Fibroblast of lung (primary cell): ENCODE measurements around the gene MAP3K15. TPM values are rescaled to one million over a fixed set of nuclear protein-coding genes. Genes with fewer than 3 reads are reported as not detected.
A peak's percentile ranks its signal among the peaks of the same experiment; 100 is the strongest.

Experiments
- DNase-seq, 2 donors: peaks; one replicate each; pipeline versions ENCODE4 v3.0.0 to v3.0.0-alpha.2; 2010; ENCODE audit warnings: low read depth in 2 of 2
- H2AFZ ChIP-seq: 2 replicates; pipeline ENCODE4 v1.5.1; 2012; ENCODE audit warnings: low read length, control low read depth, inconsistent platforms
- H3K27ac ChIP-seq: 2 replicates; pipeline ENCODE4 v1.5.1; 2011; ENCODE audit warnings: low read length, control low read depth; ENCODE audit not compliant: insufficient read depth
- H3K27me3 ChIP-seq: 2 replicates; pipeline ENCODE4 v1.5.1; 2011; ENCODE audit warnings: mild to moderate bottlenecking, low read length; ENCODE audit not compliant: control insufficient read depth, insufficient read depth
- H3K36me3 ChIP-seq: 2 replicates; pipeline ENCODE4 v1.5.1; 2011; ENCODE audit warnings: low read length; ENCODE audit not compliant: control insufficient read depth, insufficient read depth
- H3K4me1 ChIP-seq: 2 replicates; pipeline ENCODE4 v1.5.1; 2011; ENCODE audit warnings: low read length; ENCODE audit not compliant: control insufficient read depth, insufficient read depth; ENCODE audit errors: extremely low read depth
- H3K4me2 ChIP-seq: 2 replicates; pipeline ENCODE4 v1.5.1; 2011; ENCODE audit warnings: low read length, control low read depth; ENCODE audit not compliant: insufficient read depth; ENCODE audit errors: extremely low read depth
- H3K4me3 ChIP-seq, 4 experiments: fragments of 200-600 bp in 1 of 4; sonication (generic) in 1 of 4; replicated peaks in 1 of 4; 2 replicates each; pipeline ENCODE4 v1.5.1; 2011 to 2016; ENCODE audit warnings: low read length in 4 of 4, low read depth in 3 of 4, mild to moderate bottlenecking in 3 of 4, control low read depth in 2 of 4, inconsistent platforms in 1 of 4, mixed read lengths in 1 of 4; ENCODE audit not compliant: insufficient read depth in 1 of 4; ENCODE audit errors: control extremely low read depth in 1 of 4
- H3K79me2 ChIP-seq: 2 replicates; pipeline ENCODE4 v1.5.1; 2012; ENCODE audit warnings: mild to moderate bottlenecking, low read length, inconsistent platforms; ENCODE audit not compliant: control insufficient read depth, insufficient read depth
- H3K9ac ChIP-seq: 2 replicates; pipeline ENCODE4 v1.5.1; 2011; ENCODE audit warnings: mild to moderate bottlenecking, low read length, control low read depth; ENCODE audit not compliant: insufficient read depth
- H3K9me3 ChIP-seq: 2 replicates; pipeline ENCODE4 v1.5.1; 2012; ENCODE audit warnings: low read depth, low read length; ENCODE audit not compliant: control insufficient read depth, insufficient read depth
- H4K20me1 ChIP-seq: 2 replicates; pipeline ENCODE4 v1.5.1; 2011; ENCODE audit warnings: low read length; ENCODE audit not compliant: control insufficient read depth, insufficient read depth; ENCODE audit errors: extremely low read depth
- CTCF ChIP-seq, 2 donors: IDR thresholded peaks in 1 of 2; conservative IDR thresholded peaks in 1 of 2; 1 replicate in 1 of 2; 2 replicates in 1 of 2; pipeline ENCODE4 v1.5.1; 2011 to 2012; ENCODE audit warnings: low read length in 2 of 2, control low read depth in 1 of 2, inconsistent platforms in 1 of 2, low read depth in 1 of 2, mild to moderate bottlenecking in 1 of 2
- EZH2 ChIP-seq: IDR thresholded peaks from 2 replicates; pipeline ENCODE4 v1.5.1; 2012; ENCODE audit warnings: low read length, control low read depth, mild to moderate bottlenecking; ENCODE audit errors: missing control alignments
- polyA plus RNA-seq, 2 donors: library from polyadenylated mRNA; depleted of rRNA in 1 of 2; stranded (reverse) in 1 of 2; unstranded in 1 of 2; fragments of >200 nt; gene quantifications; 2 replicates each; pipeline ENCODE4 v1.2.1, GENCODE V29; 2011 to 2012; ENCODE audit warnings: missing spikeins in 1 of 2
- total RNA-seq: library from RNA; depleted of rRNA; stranded (reverse); fragments of >200 nt; gene quantifications from 2 replicates; pipeline ENCODE4 v1.2.1, GENCODE V29; 2014

The MAP3K15 gene
- total and polyA plus RNA-seq, 2 donors (not counting 1 experiment from before 2014, with no cell fraction given): under 0.01 to 0.14 TPM

- H3K79me2 ChIP-seq: no peaks in the 10 kb centered on the region
- H3K36me3 ChIP-seq: no peaks in the 10 kb centered on the region
- H3K27ac ChIP-seq: no peak overlapping the region
- no peak for TF ChIP-seq EZH2
- TF ChIP-seq CTCF (conservative IDR thresholded peaks at IDR 0.05 in 1 of 2, IDR thresholded peaks at IDR 0.05 in 1 of 2; ENCODE audit: low read depth in 1 of 2, low read length in 2 of 2): no peak
- H3K4me2 ChIP-seq: no peak overlapping the region
- no peaks in the 10 kb centered on the region for H3K4me1 ChIP-seq
- H3K4me3 ChIP-seq: no peak overlapping the region
- H3K9ac ChIP-seq: no peak overlapping the region
- no peak overlapping the region for H2AFZ ChIP-seq
- peaks cover 3% of the 10 kb centered on the region for H3K27me3 ChIP-seq
- no peaks in the 10 kb centered on the region for H4K20me1 ChIP-seq
- no peak for DNase-seq
- no peaks in the 10 kb centered on the region for H3K9me3 ChIP-seq
Measured at GRCh38 chrX:19373351-19373891, 141.9 kb downstream of the MAP3K15 start.

GRCh38 chrX:19372547-19373331, 142.6 kb downstream of the MAP3K15 start:
- Histone ChIP-seq H3K9me3 (no peaks in the 10 kb centered on the region), H3K4me1 (no peaks in the 10 kb centered on the region), H3K4me3 (peak overlapping the region; percentile 33 to 56 (median 52)), H2AFZ (peak overlapping the region; percentile 83), H3K27ac (no peak overlapping the region), H4K20me1 (no peaks in the 10 kb centered on the region), H3K36me3 (no peaks in the 10 kb centered on the region), H3K4me2 (peak overlapping the region; percentile 83), H3K27me3 (peaks cover 3% of the 10 kb centered on the region), H3K79me2 (no peaks in the 10 kb centered on the region), H3K9ac (peak overlapping the region; percentile 20)
- no peak for TF ChIP-seq EZH2
- TF ChIP-seq CTCF (conservative IDR thresholded peaks at IDR 0.05 in 1 of 2, IDR thresholded peaks at IDR 0.05 in 1 of 2; ENCODE audit: low read depth in 1 of 2, low read length in 2 of 2): no peak
- peak in 1 of 2 donors; percentile 5 for DNase-seq

- peak; percentile 47 to 66 for DNase-seq
- Histone ChIP-seq H3K4me3 (peak overlapping the region; percentile 33 to 56 (median 52)), H3K27me3 (peaks cover 3% of the 10 kb centered on the region), H3K4me2 (peak overlapping the region; percentile 83), H3K4me1 (no peaks in the 10 kb centered on the region), H4K20me1 (no peaks in the 10 kb centered on the region), H3K79me2 (no peaks in the 10 kb centered on the region), H3K9ac (peak overlapping the region; percentile 20), H2AFZ (peak overlapping the region; percentile 83), H3K9me3 (no peaks in the 10 kb centered on the region), H3K27ac (no peak overlapping the region), H3K36me3 (no peaks in the 10 kb centered on the region)
- TF ChIP-seq CTCF (conservative IDR thresholded peaks at IDR 0.05 in 1 of 2, IDR thresholded peaks at IDR 0.05 in 1 of 2; ENCODE audit: low read depth in 1 of 2, low read length in 2 of 2): peak; percentile 69 to 70
- TF ChIP-seq EZH2: no peak
Measured at GRCh38 chrX:19372170-19372546, 143.2 kb downstream of the MAP3K15 start.
